Activated naive CD8-positive, alpha-beta T cell (primary cell): ENCODE measurements around the gene ZBED5.
A peak's percentile ranks its signal among the peaks of the same experiment; 100 is the strongest.
"Not testable (repeated sequence)": the region's sequence is repeated elsewhere in the genome, so short reads cannot be mapped to it uniquely, and the experiment has no call there.

Source experiments
- H3K27ac Mint-ChIP-seq: one replicate; pipeline ENCODE4 v1.8.0; 2021; ENCODE audit warnings: mixed read lengths
- H3K27me3 Mint-ChIP-seq: one replicate; pipeline ENCODE4 v1.8.0; 2021; ENCODE audit warnings: mixed read lengths
- H3K36me3 Mint-ChIP-seq: one replicate; pipeline ENCODE4 v1.8.0; 2021; ENCODE audit warnings: mixed read lengths
- H3K4me1 Mint-ChIP-seq: one replicate; pipeline ENCODE4 v1.8.0; 2021; ENCODE audit warnings: low read depth, mixed read lengths
- H3K4me3 Mint-ChIP-seq: one replicate; pipeline ENCODE4 v1.8.0; 2021; ENCODE audit warnings: mild to moderate bottlenecking, mixed read lengths
- H3K9me3 Mint-ChIP-seq: one replicate; pipeline ENCODE4 v1.8.0; 2021; ENCODE audit warnings: low read depth, mixed read lengths

ZBED5 gene

GRCh38 chr11:10861799-10862198, 3.9 kb upstream of the ZBED5 start:
- no peak overlapping the region for H3K4me3 Mint-ChIP-seq
- H3K27ac Mint-ChIP-seq: no peak overlapping the region
- H3K27me3 Mint-ChIP-seq: no peaks in the 10 kb centered on the region
- H3K4me1 Mint-ChIP-seq: peaks cover 32% of the 10 kb centered on the region
- H3K9me3 Mint-ChIP-seq: no peaks in the 10 kb centered on the region
- H3K36me3 Mint-ChIP-seq: peaks cover 2% of the 10 kb centered on the region

GRCh38 chr11:10861047-10861446, 3.2 kb upstream of the ZBED5 start:
- H3K36me3 Mint-ChIP-seq: peaks cover 2% of the 10 kb centered on the region

GRCh38 chr11:10858439-10859325, 829 bp upstream of the ZBED5 start:
- H3K27me3 Mint-ChIP-seq: no peaks in the 10 kb centered on the region
- peak overlapping the region; percentile 96 for H3K4me3 Mint-ChIP-seq
- peaks cover 11% of the 10 kb centered on the region for H3K36me3 Mint-ChIP-seq
- H3K9me3 Mint-ChIP-seq: no peaks in the 10 kb centered on the region
- H3K4me1 Mint-ChIP-seq: peaks cover 50% of the 10 kb centered on the region
- H3K27ac Mint-ChIP-seq: peak overlapping the region; percentile 100

More at GRCh38 chr11:10861047-10861446, 3.2 kb upstream of the ZBED5 start:
- Mint-ChIP-seq H3K4me3 (no peak overlapping the region), H3K27me3 (no peaks in the 10 kb centered on the region), H3K4me1 (peaks cover 39% of the 10 kb centered on the region), H3K27ac (no peak overlapping the region), H3K9me3 (no peaks in the 10 kb centered on the region)

GRCh38 chr11:10857459-10857708, 469 bp downstream of the ZBED5 start:
- H3K4me1 Mint-ChIP-seq: peaks cover 52% of the 10 kb centered on the region
- H3K36me3 Mint-ChIP-seq: peaks cover 14% of the 10 kb centered on the region

GRCh38 chr11:10856689-10857458, 979 bp downstream of the ZBED5 start:
- peak overlapping the region; percentile 100 for H3K27ac Mint-ChIP-seq
- peaks cover 19% of the 10 kb centered on the region for H3K36me3 Mint-ChIP-seq
- no peaks in the 10 kb centered on the region for H3K27me3 Mint-ChIP-seq
- no peaks in the 10 kb centered on the region for H3K9me3 Mint-ChIP-seq
- H3K4me1 Mint-ChIP-seq: peaks cover 55% of the 10 kb centered on the region
- peak overlapping the region; percentile 96 for H3K4me3 Mint-ChIP-seq

More at GRCh38 chr11:10857459-10857708, 469 bp downstream of the ZBED5 start:
- Mint-ChIP-seq H3K9me3 (no peaks in the 10 kb centered on the region), H3K4me3 (peak overlapping the region; percentile 96), H3K27me3 (no peaks in the 10 kb centered on the region), H3K27ac (peak overlapping the region; percentile 100)

- Mint-ChIP-seq H3K9me3 (no peaks in the 10 kb centered on the region), H3K27me3 (no peaks in the 10 kb centered on the region), H3K4me3 (no peak overlapping the region), H3K36me3 (peaks cover 20% of the 10 kb centered on the region), H3K4me1 (peaks cover 52% of the 10 kb centered on the region), H3K27ac (no peak overlapping the region)
These were observed 2.6 kb downstream of the ZBED5 start for GRCh38 chr11:10855295-10855694.

GRCh38 chr11:10847960-10848860, 9.6 kb downstream of the ZBED5 start:
- no peaks in the 10 kb centered on the region for H3K27me3 Mint-ChIP-seq
- H3K27ac Mint-ChIP-seq: no peak overlapping the region

GRCh38 chr11:10846660-10847059, 11.2 kb downstream of the ZBED5 start:
- Mint-ChIP-seq H3K4me1 (peaks cover 25% of the 10 kb centered on the region), H3K36me3 (peaks cover 2% of the 10 kb centered on the region), H3K27ac (peak overlapping the region; percentile 64), H3K4me3 (no peak overlapping the region), H3K27me3 (no peaks in the 10 kb centered on the region), H3K9me3 (no peaks in the 10 kb centered on the region)

More at GRCh38 chr11:10847960-10848860, 9.6 kb downstream of the ZBED5 start:
- no peak overlapping the region for H3K4me3 Mint-ChIP-seq
- H3K9me3 Mint-ChIP-seq: no peaks in the 10 kb centered on the region
- peaks cover 36% of the 10 kb centered on the region for H3K4me1 Mint-ChIP-seq
- peaks cover 9% of the 10 kb centered on the region for H3K36me3 Mint-ChIP-seq

- no peaks in the 10 kb centered on the region for H3K27me3 Mint-ChIP-seq
- peaks cover 2% of the 10 kb centered on the region for H3K36me3 Mint-ChIP-seq
- H3K27ac Mint-ChIP-seq: no peak overlapping the region
- H3K4me1 Mint-ChIP-seq: peaks cover 25% of the 10 kb centered on the region
- no peaks in the 10 kb centered on the region for H3K9me3 Mint-ChIP-seq
- no peak overlapping the region for H3K4me3 Mint-ChIP-seq
These were observed 12.3 kb downstream of the ZBED5 start for GRCh38 chr11:10845589-10845988.

GRCh38 chr11:10844796-10845195, 13.1 kb downstream of the ZBED5 start:
- Mint-ChIP-seq H3K4me1 (peaks cover 25% of the 10 kb centered on the region), H3K36me3 (peaks cover 2% of the 10 kb centered on the region), H3K9me3 (no peaks in the 10 kb centered on the region), H3K4me3 (no peak overlapping the region), H3K27me3 (no peaks in the 10 kb centered on the region), H3K27ac (no peak overlapping the region)

- Mint-ChIP-seq H3K36me3 (no peaks in the 10 kb centered on the region), H3K27me3 (no peaks in the 10 kb centered on the region), H3K9me3 (no peaks in the 10 kb centered on the region), H3K4me1 (peaks cover 25% of the 10 kb centered on the region), H3K27ac (no peak overlapping the region), H3K4me3 (no peak overlapping the region)
These were observed 13.5 kb downstream of the ZBED5 start for GRCh38 chr11:10844356-10844755.

- Mint-ChIP-seq H3K27ac (no peak overlapping the region), H3K9me3 (no peaks in the 10 kb centered on the region), H3K4me3 (no peak overlapping the region), H3K36me3 (no peaks in the 10 kb centered on the region), H3K27me3 (no peaks in the 10 kb centered on the region), H3K4me1 (peaks cover 3% of the 10 kb centered on the region)
These were observed 19.0 kb downstream of the ZBED5 start for GRCh38 chr11:10838881-10839280.

GRCh38 chr11:10838083-10838482, 19.8 kb downstream of the ZBED5 start:
- no peak overlapping the region for H3K27ac Mint-ChIP-seq
- no peaks in the 10 kb centered on the region for H3K36me3 Mint-ChIP-seq
- peaks cover 3% of the 10 kb centered on the region for H3K4me1 Mint-ChIP-seq
- no peak overlapping the region for H3K4me3 Mint-ChIP-seq
- H3K9me3 Mint-ChIP-seq: no peaks in the 10 kb centered on the region
- no peaks in the 10 kb centered on the region for H3K27me3 Mint-ChIP-seq

- H3K36me3 Mint-ChIP-seq, H3K9me3 Mint-ChIP-seq, H3K27me3 Mint-ChIP-seq, H3K4me3 Mint-ChIP-seq, H3K4me1 Mint-ChIP-seq, H3K27ac Mint-ChIP-seq: not testable (repeated sequence)
These were observed 21.0 kb downstream of the ZBED5 start for GRCh38 chr11:10836884-10837283.

GRCh38 chr11:10829139-10829538, 28.7 kb downstream of the ZBED5 start:
- H3K9me3 Mint-ChIP-seq: no peaks in the 10 kb centered on the region
- peaks cover 7% of the 10 kb centered on the region for H3K4me1 Mint-ChIP-seq
- H3K27ac Mint-ChIP-seq: no peak overlapping the region
- H3K4me3 Mint-ChIP-seq: no peak overlapping the region
- peaks cover 7% of the 10 kb centered on the region for H3K36me3 Mint-ChIP-seq
- H3K27me3 Mint-ChIP-seq: no peaks in the 10 kb centered on the region
